H1 (cell line): ENCODE measurements around the gene INKA2. TPM values are rescaled to one million over a fixed set of nuclear protein-coding genes. Genes with fewer than 3 reads are reported as not detected.

Experiments
- CHD7 ChIP-seq: fragments of 300-600 bp; sonication (generic); IDR thresholded peaks from 2 replicates; pipeline ENCODE4 v1.7.1; 2012; ENCODE audit warnings: low read length, moderate library complexity, mild to moderate bottlenecking, inconsistent platforms; ENCODE audit not compliant: insufficient replicate concordance
- GTF2F1 ChIP-seq: IDR thresholded peaks from 2 replicates; pipeline ENCODE4 v1.6.1; 2012; ENCODE audit warnings: low read depth, low read length, improper control_type of control experiment, borderline replicate concordance
- RAD21 ChIP-seq, 2 experiments: IDR thresholded peaks in 1 of 2; conservative IDR thresholded peaks in 1 of 2; 2 replicates each; pipeline ENCODE4 v1.6.1; 2011; ENCODE audit warnings: low read depth in 2 of 2, low read length in 2 of 2, improper control_type of control experiment in 1 of 2, inconsistent platforms in 1 of 2, mild to moderate bottlenecking in 1 of 2, moderate library complexity in 1 of 2
- SIN3A ChIP-seq, 2 experiments: IDR thresholded peaks in 1 of 2; conservative IDR thresholded peaks in 1 of 2; 2 replicates each; pipeline ENCODE4 v1.6.1; 2011 to 2012; ENCODE audit warnings: low read length in 2 of 2, improper control_type of control experiment in 1 of 2, low read depth in 1 of 2, mild to moderate bottlenecking in 1 of 2
- SP1 ChIP-seq: IDR thresholded peaks from 2 replicates; pipeline ENCODE4 v1.6.1; 2011; ENCODE audit warnings: low read depth, low read length
- USF2 ChIP-seq: IDR thresholded peaks from 2 replicates; pipeline ENCODE4 v1.6.1; 2011; ENCODE audit warnings: low read length, improper control_type of control experiment
- ZNF274 ChIP-seq: IDR thresholded peaks from 2 replicates; pipeline ENCODE4 v1.7.0; 2012; ENCODE audit warnings: low read length, borderline replicate concordance; ENCODE audit errors: extremely low read depth
- polyA plus RNA-seq, 7 experiments: library from polyadenylated mRNA; depleted of rRNA in 3 of 7; stranded (reverse) in 5 of 7; unstranded in 2 of 7; fragments of >200 nt in 5 of 7; fragments of 200-250 nt in 2 of 7; gene quantifications; 1 replicate in 5 of 7; 2 replicates in 1 of 7; 4 replicates in 1 of 7; pipeline versions ENCODE4 v1.2.1 to v1.2.3, GENCODE V29; 2011 to 2013; ENCODE audit warnings: missing spikeins in 2 of 7, mixed read lengths in 2 of 7
- total RNA-seq: library from RNA; stranded (reverse); fragmentation: NEBNext Ultra II Directional; extraction: Animal tissue kit (Norgen Biotek cat#: 25700); gene quantifications from 2 replicates; pipeline ENCODE4 v1.2.1, GENCODE V29; 2021

INKA2 gene
- total and polyA plus RNA-seq, 2 of the 8 experiments (the other 6 are each of a cell fraction or from before 2014, with no cell fraction given): 4.2 to 11.5 TPM

GRCh38 chr1:111739925-111740765 is 950 bp upstream of the INKA2 start (continued):
- TF ChIP-seq SP1: no peak
- no peak for TF ChIP-seq GTF2F1
- TF ChIP-seq USF2: no peak
- 0 out of 4 replicates have a peak, but pooled peaks of 1 of the 2 experiments have one; percentile 14 for TF ChIP-seq RAD21 (IDR thresholded peaks at IDR 0.05 in 1 of 2, conservative IDR thresholded peaks at IDR 0.05 in 1 of 2; ENCODE audit: low read depth in 2 of 2, low read length in 2 of 2)
- TF ChIP-seq ZNF274: no peak
- no peak for TF ChIP-seq SIN3A (conservative IDR thresholded peaks at IDR 0.05 in 1 of 2, IDR thresholded peaks at IDR 0.05 in 1 of 2; ENCODE audit: low read depth in 1 of 2, low read length in 2 of 2)
- no peak for TF ChIP-seq CHD7
